Jurkat, Clone E6-1 (cell line): ENCODE data around the gene LASP1.
A peak's percentile ranks its signal among the peaks of the same experiment; 100 is the strongest.

Experiments
- DNase-seq: peaks from one replicate; pipeline ENCODE4 v3.0.0-alpha.2; 2011; ENCODE audit warnings: low read depth, low spot score
- H3K4me3 ChIP-seq: 2 replicates; pipeline ENCODE4 v1.5.1; 2011; ENCODE audit warnings: mild to moderate bottlenecking, low read length, control low read depth, moderate library complexity

Gene LASP1

DNA sequence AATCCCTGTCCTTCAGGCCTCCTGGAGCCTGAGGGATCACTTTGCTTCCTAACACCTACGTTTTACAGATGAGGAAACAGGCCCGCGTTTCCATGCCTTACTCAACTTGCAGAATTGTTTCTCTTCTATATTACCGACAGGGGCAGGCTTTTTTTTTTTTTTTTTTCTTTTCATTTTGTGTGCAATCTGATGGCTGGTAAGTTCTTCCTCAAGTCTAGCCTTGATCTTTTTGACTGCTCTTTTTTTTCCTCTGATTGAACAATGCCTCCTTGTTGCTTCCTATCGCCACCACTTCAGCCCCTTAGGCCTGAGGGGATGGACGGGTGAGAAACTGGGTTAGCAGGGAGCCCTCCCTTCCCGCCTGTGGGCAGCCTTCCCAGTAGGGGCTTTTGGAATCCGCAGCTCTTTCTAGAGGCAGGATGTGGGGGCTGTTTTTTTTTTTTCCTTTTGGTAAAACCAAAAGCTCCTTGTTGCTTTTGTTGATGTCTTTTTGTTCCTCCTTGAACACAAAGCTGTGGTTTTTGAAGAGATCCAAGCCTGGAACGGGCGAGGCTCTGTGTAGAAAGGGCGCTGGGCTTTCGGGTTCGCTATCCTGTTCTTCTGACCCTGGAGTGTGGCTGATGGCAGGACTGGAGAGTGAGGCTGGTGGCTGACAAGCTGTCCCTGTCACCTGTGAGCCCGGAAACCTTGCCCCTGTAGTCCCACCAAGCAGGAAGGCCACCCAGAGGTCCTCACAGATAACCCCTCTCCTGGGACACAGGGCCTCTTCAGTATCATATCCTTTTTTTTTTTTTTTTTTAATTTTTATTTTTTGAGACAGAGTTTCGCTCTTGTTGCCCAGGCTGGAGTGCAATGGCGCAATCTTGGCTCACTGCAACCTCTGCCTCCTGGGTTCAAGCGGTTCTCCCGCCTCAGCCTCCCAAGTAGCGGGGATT, 14.0 kb downstream of the LASP1 start:
- H3K4me3 ChIP-seq, result no peak overlapping the region
- DNase-seq, result peak; percentile 60

DNA sequence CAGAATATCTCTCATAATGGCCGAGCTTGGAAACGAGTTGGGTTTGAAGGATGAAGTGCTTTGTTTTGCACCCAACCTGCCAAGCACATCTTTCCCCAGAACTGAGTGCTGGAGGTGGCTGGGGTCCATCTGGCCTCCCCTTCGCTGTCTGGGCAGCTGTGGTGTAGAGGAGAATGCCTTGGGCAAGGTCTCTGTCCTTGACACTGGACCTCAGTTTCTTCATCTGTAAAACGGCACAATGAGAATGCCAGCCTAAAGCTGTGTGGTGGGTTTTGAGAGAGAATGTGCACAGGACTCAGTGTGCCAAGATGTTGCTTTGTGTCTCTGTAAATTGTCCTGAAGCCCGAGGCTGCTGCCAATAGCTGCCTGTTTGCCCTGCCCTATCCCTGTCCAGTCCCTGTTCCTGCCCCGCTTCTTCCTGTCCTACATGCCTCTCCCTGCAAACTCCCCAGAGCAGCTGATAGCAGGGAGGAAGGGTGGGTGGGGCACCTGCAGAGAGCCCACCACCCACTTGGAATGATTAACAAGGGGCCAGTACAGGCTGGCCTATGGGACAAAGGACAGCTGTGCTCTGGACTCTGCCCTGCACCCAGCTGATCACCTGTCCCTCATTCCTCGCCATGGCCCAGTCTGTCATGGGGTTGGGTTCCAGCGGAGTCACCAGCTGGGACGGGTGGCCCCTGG, 15.3 kb downstream of the LASP1 start:
- no peak for DNase-seq
- H3K4me3 ChIP-seq, result no peak overlapping the region

DNA sequence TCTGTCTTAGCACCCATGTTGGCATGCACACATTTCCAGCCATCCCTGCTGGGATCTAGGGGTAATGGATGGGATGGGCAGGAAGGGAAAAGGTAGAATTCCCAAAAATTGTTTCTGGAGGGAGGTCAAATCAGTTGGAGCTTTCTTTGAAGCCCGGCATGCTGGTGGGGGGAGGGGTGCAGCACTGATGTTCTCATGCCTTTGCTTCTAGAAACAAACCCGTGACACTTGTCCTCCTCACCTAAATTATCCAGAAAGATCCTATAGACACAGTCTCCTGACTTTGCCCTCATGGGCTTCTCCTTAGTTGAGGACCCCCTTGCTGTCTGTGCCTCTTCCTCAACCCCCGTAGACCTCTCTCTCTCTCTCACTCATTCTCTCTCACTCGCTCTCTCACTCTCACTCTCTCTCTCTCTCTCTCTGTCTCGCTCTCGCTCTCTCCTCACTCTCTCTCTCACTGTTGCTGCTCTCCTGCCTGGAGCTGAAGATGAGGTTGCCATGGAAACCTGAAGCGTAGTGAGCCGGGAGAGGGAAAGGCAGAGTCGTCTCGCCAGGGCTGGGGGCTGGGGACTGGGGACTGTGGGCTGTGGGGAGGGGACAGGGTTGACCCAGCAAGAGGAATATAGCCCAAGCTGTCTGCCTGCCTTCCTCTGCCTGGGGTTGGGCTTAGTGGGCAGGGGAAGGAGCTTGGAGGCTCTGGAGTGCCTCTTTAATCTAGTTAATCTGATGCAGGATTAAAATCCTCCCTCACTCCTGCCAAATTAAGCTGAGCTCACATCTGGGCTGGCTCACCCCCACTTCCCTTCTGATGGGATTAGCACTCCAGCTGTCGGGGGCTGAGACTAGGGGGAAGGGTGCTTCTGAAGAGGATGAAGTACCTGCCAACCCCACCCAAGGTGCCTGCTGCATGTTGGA, 16.1 kb downstream of the LASP1 start:
- H3K4me3 ChIP-seq, result no peak overlapping the region
- peak; percentile 63 for DNase-seq

DNA sequence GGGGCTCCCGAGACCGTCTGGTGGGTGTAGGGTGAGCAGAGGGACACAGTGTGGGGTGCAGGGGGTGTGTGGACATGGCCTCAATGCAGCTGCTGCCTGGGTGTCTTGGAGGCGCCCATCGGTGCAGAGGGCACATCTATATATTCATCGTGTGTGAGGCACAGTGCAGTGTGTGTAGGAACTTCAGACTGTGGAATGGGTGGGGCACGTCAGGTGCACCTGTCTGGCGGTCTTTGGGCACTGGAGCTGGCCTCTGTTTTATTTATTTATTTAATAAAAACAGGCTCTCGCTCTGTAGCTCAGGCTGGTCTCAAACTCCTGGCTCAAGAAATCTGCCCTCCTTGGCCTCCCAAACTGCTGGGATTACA, 16.8 kb downstream of the LASP1 start:
- no peak overlapping the region for H3K4me3 ChIP-seq
- DNase-seq, result no peak

DNA sequence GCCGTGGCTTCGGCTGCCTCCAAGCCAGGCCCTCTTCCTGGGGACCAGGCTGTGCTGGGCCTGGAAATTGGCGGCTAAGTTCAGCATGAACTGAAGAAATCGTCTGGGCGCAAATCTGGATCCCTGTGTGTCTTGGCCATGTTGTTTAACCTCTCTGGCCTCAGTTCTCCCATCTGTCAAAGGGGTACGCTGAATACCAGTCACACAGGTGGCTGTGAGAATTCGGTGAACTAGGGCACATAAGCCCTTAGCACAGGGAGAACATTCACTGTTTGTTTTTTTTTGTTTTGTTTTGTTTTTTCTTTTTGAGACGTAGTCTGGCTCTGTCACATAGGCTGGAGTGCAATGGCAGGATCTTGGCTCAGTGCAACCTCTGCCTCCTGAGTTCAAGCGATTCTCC, 19.0 kb downstream of the LASP1 start:
- no peak for DNase-seq
- no peak overlapping the region for H3K4me3 ChIP-seq

DNA sequence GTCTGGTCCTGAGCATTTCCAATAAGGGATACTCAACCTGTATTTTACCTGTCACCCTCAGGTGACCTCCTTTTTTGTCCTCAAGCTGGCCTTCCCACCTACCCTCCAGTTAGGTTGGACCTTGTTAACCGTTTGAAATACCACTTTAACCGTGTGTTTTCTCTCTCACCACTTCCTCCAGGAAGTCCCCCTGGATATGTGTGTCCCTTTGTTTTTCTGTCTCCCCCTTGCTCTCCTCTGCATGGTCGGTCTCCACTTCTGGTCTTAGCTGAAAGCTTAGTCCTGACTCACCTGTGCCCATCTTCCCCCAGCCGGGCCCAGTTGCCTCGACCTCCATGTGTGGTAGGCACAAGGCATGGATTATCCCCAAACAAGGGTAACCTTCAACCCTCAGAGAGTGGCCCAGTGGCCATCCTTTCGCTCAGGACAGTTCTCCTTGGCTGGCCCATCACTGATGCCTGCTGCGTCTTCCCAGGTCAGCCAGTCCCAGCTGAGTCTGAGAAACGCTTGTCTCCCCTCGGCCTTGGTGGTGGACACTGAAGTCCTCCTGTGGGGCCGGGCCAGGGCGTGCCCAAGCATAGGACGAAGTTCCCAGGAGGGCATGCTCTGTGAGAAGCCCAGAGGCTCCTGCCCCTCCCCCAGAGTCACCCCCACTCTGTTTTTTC, 20.0 kb downstream of the LASP1 start:
- H3K4me3 ChIP-seq, result peak overlapping the region; percentile 1; the same call in 1 of the 2 replicates
- no peak for DNase-seq

DNA sequence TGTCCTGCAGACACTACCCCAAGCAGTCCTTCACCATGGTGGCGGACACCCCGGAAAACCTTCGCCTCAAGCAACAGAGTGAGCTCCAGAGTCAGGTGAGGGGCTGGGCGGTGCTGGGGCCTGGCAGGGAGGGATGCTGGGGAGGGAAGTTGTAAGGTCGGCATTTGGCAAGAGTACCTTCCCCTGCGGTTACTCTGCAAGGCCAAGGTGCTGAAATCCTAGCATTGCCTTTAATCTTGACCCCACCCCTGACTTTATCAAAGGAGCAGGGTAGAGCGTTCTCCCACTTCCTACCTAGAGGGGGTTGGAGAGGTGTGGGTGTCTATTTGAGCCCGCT, 20.5 kb downstream of the LASP1 start:
- DNase-seq, result peak; percentile 81
- H3K4me3 ChIP-seq, result peak overlapping the region; percentile 1; the same call in 1 of the 2 replicates

DNA sequence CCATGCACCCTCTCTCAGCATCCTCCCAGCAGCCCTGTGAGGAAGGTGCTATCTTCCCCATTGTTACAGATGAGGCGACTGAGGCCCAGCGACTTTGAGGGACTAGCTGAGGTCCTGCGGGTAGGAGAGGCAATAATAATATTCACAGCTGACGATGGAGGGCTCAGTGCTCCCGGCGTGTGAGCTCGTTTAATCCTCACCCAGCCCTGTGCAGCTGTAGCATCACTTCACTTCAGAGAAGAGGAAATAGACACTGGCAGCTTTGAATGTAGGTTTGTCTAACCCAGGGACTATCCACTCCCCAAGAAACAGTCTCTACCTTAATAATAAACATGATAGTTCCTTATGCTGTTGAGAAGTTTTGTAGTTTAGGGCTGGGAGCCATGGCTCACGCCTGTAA, 21.6 kb downstream of the LASP1 start:
- H3K4me3 ChIP-seq, result no peak overlapping the region
- peak; percentile 66 for DNase-seq

DNA sequence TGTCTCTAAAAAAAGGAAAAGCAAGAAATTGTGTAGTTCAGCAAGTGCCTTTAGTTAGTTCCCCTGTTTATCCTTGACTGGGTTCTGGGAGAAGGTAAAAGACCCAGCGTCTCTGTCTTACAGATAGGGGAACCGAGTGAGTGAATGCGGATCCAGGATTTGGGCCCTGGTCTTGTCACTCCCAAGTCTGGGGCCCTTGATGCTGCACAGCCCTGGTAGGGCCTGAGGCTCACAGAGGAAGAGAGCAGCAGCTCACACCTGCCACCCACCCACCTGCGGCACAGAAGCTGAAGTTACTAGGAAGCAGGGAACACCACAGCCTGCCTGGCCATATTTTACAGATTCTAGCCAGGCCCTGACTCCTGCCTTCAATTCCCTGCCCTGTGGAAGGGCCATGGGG, 22.2 kb downstream of the LASP1 start:
- no peak for DNase-seq
- H3K4me3 ChIP-seq, result no peak overlapping the region

DNA sequence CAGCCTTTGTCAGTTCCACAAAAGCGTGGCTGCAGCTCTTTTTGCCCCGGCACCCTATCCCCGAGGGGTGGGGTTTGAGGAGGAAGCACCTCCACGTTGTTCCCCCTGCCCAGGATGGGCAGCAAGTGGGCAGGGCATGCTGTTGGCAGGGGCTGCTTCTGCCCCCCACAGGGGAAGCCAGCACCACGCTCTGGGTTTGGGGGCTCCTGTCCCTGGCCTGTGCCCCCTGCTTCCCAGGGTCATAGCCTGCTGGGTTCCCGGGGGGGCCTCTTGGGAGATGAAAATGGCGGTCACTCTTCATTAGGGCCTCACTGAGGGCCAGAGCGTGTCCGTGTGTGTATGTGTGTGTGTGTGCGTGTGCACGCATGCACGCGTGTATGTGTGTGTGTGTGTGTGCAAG, 22.8 kb downstream of the LASP1 start:
- H3K4me3 ChIP-seq, result no peak overlapping the region

DNA sequence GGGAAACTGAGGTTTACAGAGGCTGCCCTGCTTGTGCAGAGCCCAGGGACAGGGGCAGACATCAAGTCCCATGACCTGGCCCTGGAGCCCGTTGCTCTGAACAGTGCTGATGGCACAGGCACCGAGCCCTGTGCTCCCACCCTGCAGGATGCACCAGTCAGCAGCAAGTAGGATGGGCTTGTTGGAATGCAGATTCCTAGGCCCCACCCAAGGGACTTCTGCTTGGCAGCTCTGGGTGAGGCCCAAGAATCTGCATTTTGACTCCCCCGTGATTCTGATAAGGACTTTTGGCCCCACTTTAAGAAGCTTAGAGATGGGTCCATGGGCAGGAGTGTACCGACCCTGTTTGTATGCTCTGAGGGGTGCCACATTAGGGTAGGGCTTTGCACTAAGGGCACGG, 23.3 kb downstream of the LASP1 start:
- DNase-seq, result no peak
- no peak overlapping the region for H3K4me3 ChIP-seq

More for the DNA sequence above, 22.8 kb downstream of the LASP1 start:
- no peak for DNase-seq

DNA sequence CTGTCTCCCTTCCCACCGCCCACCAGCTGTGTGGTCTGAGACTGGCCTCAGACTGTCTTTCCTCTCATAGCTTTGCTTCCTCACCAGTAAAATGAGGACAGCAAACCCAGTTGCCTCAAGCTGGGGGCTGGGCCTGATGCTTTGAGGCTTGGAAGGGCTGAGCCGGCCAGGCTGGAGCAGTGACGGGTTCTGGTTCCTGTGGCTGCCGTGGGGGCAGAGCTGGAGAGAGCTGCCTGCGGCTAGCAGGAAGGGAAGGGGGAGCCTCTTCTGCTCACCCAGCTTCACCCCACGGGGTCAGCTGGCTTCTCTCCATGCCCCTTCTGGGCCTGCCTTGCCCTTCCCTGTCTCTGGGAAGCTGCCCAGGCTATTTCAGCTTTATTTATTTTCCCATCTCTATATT, 23.7 kb downstream of the LASP1 start:
- no peak for DNase-seq
- no peak overlapping the region for H3K4me3 ChIP-seq

DNA sequence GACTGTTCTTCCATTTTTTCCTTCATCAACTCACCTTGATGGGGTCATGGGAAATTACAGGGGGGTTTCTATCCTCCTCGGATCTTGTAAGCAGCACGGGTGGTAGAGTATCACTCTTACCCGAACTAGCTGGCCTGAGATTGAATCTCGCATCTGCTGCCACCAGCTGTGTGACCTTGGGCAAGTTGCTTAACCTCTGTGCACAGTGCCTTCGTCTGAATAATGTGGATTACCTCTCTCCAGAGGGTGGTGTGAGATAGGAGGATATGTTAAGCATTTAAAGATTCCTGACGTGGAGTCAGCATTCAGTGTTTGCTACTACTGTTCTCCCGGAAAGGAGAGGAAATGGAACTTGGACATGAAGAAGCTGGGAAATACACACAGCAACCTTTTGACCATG, 24.4 kb downstream of the LASP1 start:
- no peak for DNase-seq
- H3K4me3 ChIP-seq, result no peak overlapping the region

DNA sequence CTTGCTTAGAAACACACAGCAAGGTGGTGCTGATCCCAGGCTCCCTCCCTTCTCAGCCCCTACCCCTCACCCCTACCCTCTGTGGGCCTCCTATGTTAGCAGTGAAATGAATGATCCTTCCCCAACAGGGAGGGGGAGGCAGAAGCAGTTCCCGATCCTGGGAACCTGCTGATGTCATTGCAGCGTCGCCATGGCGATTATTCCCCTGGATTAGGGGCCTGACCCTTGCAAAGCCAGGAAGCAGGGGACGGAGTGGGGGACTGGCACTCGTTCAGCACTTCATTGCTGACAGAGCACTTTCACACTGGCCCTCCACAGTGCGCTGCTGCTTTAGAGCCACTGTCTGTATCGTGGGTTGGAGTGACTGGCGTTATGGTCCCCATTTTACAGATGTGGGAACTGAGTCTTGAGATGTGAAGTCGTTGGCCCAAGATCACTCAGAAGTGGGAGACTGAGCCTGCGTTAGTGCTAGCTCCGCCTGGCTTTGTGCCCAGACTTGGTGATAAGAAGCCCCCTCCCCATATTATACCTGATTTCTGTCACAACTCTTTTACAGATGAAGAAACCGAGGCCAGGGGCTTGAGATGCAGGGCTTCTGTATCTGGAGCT, 26.6 kb downstream of the LASP1 start:
- no peak overlapping the region for H3K4me3 ChIP-seq
- no peak for DNase-seq

DNA sequence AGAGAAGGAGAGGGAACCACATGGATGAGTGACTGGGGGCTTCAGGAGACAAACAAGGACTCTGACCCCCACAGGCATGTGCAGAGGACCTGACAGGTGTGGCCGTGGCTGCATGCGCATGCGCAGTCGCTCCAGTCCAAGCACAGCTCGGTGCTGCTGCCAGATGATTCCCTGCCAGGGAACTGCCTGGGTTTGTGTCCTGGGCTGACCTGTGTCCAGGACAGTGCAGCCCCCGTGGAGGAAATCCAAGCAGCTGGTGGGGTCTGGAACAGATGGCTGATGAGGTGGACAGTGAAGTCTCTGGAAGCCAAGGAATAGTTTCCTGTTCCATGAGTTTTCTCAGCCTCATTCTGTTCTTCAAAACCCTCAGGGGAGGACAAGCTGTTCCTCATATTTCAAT, 27.3 kb downstream of the LASP1 start:
- DNase-seq, result no peak
- H3K4me3 ChIP-seq, result no peak overlapping the region

DNA sequence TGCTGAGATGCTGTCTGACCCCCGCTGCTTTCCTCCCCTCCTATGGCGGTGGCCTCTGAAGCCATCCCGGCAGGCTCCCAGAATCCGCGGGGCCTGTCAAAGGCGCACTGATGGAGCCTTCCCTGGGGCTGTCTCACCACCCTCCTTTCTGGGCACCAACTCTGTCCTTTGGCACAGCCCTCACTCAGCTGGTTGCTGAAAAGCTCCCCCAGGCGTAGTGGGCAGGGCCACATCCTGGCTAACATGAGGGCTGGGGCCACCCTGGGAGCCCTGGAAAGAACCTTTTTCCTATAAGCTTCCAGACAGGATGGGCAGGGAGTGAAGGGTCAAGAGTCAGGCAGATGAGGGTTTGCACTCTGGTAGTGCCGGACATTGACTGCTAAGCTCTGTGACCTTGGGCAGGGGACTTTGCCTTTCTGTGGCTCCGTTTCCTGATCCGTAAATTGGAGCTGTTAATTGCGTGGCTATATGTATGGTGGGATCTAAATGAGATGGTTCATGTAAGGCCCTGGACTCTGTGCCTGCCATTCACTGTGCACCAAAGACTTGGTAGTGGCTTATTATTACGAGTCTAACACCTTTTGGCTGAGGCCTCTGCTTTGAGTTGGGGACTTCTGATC, 27.9 kb downstream of the LASP1 start:
- DNase-seq, result no peak
- H3K4me3 ChIP-seq, result peak overlapping the region; percentile 51

DNA sequence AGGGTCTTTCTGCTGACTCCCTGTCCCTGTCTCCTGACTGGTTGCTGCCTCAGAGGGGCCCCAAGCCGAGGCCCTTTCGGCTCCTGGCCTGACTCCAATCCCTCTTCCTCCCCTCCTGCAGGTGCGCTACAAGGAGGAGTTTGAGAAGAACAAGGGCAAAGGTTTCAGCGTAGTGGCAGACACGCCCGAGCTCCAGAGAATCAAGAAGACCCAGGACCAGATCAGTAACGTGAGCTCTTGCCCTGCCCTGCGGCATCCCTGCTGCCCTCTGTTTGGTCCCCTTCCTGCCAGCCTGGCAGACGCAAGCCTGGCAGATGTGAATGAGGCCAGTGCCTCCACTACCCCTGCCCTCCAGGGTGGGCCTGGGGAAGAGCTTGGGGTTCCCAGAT, 28.4 kb downstream of the LASP1 start:
- peak overlapping the region; percentile 51 for H3K4me3 ChIP-seq
- peak; percentile 65 for DNase-seq

DNA sequence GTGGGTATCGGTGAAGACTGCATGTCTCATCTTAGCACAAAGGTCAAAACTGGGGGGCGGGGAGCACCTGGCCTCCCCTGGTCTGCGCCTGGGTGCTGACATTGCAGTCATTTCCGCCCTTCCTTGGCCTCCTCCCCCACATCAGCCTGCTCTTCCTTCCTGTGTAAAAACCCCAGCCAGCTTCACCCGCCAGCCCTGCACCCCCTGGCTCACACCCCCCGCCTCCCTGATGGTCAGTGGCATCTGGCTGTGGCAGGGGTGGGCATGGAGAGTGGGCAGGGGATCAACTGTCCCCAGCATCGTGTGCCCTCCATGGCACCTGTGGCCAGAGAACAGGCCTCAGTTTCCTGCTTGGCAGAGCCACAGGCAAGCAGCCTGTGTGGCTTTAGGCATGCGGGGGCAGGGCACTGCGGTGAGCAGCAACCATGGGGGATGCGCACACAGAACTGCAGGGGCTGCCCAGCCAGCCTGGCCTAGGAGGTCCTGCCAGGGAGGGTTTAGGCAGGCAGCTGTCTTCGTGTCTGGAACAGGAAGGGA, 29.0 kb downstream of the LASP1 start:
- H3K4me3 ChIP-seq, result peak overlapping the region; percentile 51
- DNase-seq, result peak; percentile 88
